B cell (primary cell): ENCODE data around the gene MCM3AP. TPM values are rescaled to one million over a fixed set of nuclear protein-coding genes. Genes with fewer than 3 reads are reported as not detected.

Experiments
- ATAC-seq: fragments of 200-7000 bp; cut with Tn5 transposase; one replicate; pipeline ENCODE4 v1.10.0; 2021; ENCODE audit warnings: low read depth, mild to moderate bottlenecking, moderate number of reproducible peaks, moderate library complexity
- CTCF ChIA-PET: fragments of 350-600 bp; sonication (Branson Sonifier 250); formaldehyde crosslinking; loops from one replicate; lab custom pipeline; 2021; ENCODE audit warnings: antibody characterized with exemption, inconsistent platforms; lab: Charles Lee
- POLR2A ChIA-PET: fragments of 350-600 bp; sonication (Branson Sonifier 250); formaldehyde crosslinking; loops from one replicate; lab custom pipeline; 2021; ENCODE audit warnings: antibody characterized with exemption; lab: Charles Lee
- DNase-seq: peaks from one replicate; pipeline ENCODE4 v3.0.0; 2013
- H2AFZ ChIP-seq: 2 replicates; pipeline ENCODE4 v1.6.1; 2012; ENCODE audit warnings: mild to moderate bottlenecking, low read depth, low read length; ENCODE audit not compliant: insufficient read depth, poor library complexity, severe bottlenecking
- H3K27ac ChIP-seq, 2 donors: 1 replicate in 1 of 2; 2 replicates in 1 of 2; pipeline ENCODE4 v1.5.1; 2012 to 2013; ENCODE audit warnings: low read length in 2 of 2, mild to moderate bottlenecking in 2 of 2, moderate library complexity in 1 of 2
- H3K27me3 ChIP-seq, 4 experiments: fragments of 200-600 bp in 1 of 4; sonication (generic) in 1 of 4; replicated peaks in 1 of 4; 1 replicate in 2 of 4; 2 replicates in 2 of 4; pipeline versions ENCODE4 v1.6.1 to v1.7.0; 2013 to 2016; ENCODE audit warnings: low read length in 3 of 4, mild to moderate bottlenecking in 2 of 4, mixed read lengths in 1 of 4, moderate library complexity in 1 of 4; ENCODE audit not compliant: insufficient read depth in 4 of 4, control insufficient read depth in 3 of 4; ENCODE audit errors: control extremely low read depth in 1 of 4
- H3K36me3 ChIP-seq, 2 experiments: replicated peaks in 1 of 2; 1 replicate in 1 of 2; 2 replicates in 1 of 2; pipeline versions ENCODE4 v1.6.1 to v1.7.1; 2013; ENCODE audit warnings: low read length in 1 of 2; ENCODE audit not compliant: insufficient read depth in 2 of 2, control insufficient read depth in 1 of 2; ENCODE audit errors: control extremely low read depth in 1 of 2, extremely low read depth in 1 of 2
- H3K4me1 ChIP-seq, 2 donors: fragments of 200-600 bp in 1 of 2; sonication (generic) in 1 of 2; 1 replicate in 1 of 2; 2 replicates in 1 of 2; pipeline versions ENCODE4 v1.5.1 to v1.6.1; 2013 to 2017; ENCODE audit warnings: low read length in 2 of 2; ENCODE audit not compliant: control insufficient read depth in 2 of 2, insufficient read depth in 2 of 2
- H3K4me2 ChIP-seq: replicated peaks from 2 replicates; pipeline ENCODE3; 2012; ENCODE audit warnings: mild to moderate bottlenecking, low read depth, low read length; ENCODE audit not compliant: poor library complexity, severe bottlenecking
- H3K4me3 ChIP-seq, 5 experiments: fragments of 200-600 bp in 1 of 5; sonication (generic) in 1 of 5; 1 replicate in 3 of 5; 2 replicates in 2 of 5; pipeline versions ENCODE4 v1.5.1 to v1.7.0; 2011 to 2016; ENCODE audit warnings: low read length in 4 of 5, mild to moderate bottlenecking in 4 of 5, low read depth in 2 of 5, control low read depth in 1 of 5, moderate library complexity in 1 of 5; ENCODE audit not compliant: insufficient read depth in 1 of 5; ENCODE audit errors: control extremely low read depth in 1 of 5, extremely low read depth in 1 of 5
- H3K79me2 ChIP-seq: fragments of 200-600 bp; sonication (generic); one replicate; pipeline ENCODE4 v1.6.0; 2016; ENCODE audit warnings: low read length; ENCODE audit not compliant: control insufficient read depth, insufficient read depth
- H3K9ac ChIP-seq: fragments of 200-600 bp; sonication (generic); 2 replicates; pipeline ENCODE4 v1.6.1; 2017; ENCODE audit warnings: mild to moderate bottlenecking, low read length, moderate library complexity
- H3K9me3 ChIP-seq, 3 donors: one replicate each; pipeline versions ENCODE4 v1.6.1 to v1.7.1; 2013; ENCODE audit warnings: low read length in 2 of 3; ENCODE audit not compliant: control insufficient read depth in 2 of 3, insufficient read depth in 1 of 3; ENCODE audit errors: control extremely low read depth in 1 of 3
- H4K20me1 ChIP-seq: 2 replicates; pipeline ENCODE4 v1.6.0; 2012; ENCODE audit warnings: mild to moderate bottlenecking, low read length; ENCODE audit not compliant: insufficient read depth, control insufficient read depth, poor library complexity, severe bottlenecking
- H3K27ac Mint-ChIP-seq: one replicate; pipeline ENCODE4 v1.8.0; 2021; ENCODE audit warnings: mixed read lengths
- H3K27me3 Mint-ChIP-seq: one replicate; pipeline ENCODE4 v1.8.0; 2021; ENCODE audit warnings: mixed read lengths
- H3K4me1 Mint-ChIP-seq: one replicate; pipeline ENCODE4 v1.8.0; 2021; ENCODE audit warnings: mixed read lengths
- H3K4me3 Mint-ChIP-seq: one replicate; pipeline ENCODE4 v1.8.0; 2021; ENCODE audit warnings: mixed read lengths
- H3K9me3 Mint-ChIP-seq: one replicate; pipeline ENCODE4 v1.8.0; 2022; ENCODE audit warnings: mixed read lengths; ENCODE audit not compliant: insufficient read depth
- EZH2 ChIP-seq: IDR thresholded peaks from 2 replicates; pipeline ENCODE4 v1.6.1; 2012; ENCODE audit warnings: borderline replicate concordance, low read depth, mild to moderate bottlenecking, moderate library complexity, low read length; ENCODE audit not compliant: insufficient read depth, poor library complexity, severe bottlenecking
- WGBS: methylation state at CpG from one replicate; pipeline ENCODE4 v1.1.5; 2013; ENCODE audit warnings: missing lambda C conversion rate; ENCODE audit not compliant: insufficient coverage; 5-methylcytosine and 5-hydroxymethylcytosine counted together
- intact Hi-C: fragments of 100-400 bp; cut with micrococcal nuclease; formaldehyde crosslinking; loops from one replicate; pipeline ENCODE4 v1.10.0; 2022
- polyA plus RNA-seq: library from polyadenylated mRNA; depleted of rRNA; stranded (reverse); fragments of >200 nt; gene quantifications from 2 replicates; pipeline ENCODE4 v1.2.3, GENCODE V29; 2012
- total RNA-seq, 2 donors: library from RNA; stranded (reverse); fragments of 120-200 nt in 1 of 2; gene quantifications; 1 replicate in 1 of 2; 2 replicates in 1 of 2; pipeline versions ENCODE4 v1.2.3 to v1.2.4, GENCODE V29; 2013 to 2022
- TF ChIP-seq, protein P1 (sequence below): fragments of 200-600 bp; IDR thresholded peaks from one replicate; pipeline ENCODE4 v1.8.0; 2022; ENCODE audit warnings: antibody characterized with exemption, mild to moderate bottlenecking

MCM3AP gene
- total and polyA plus RNA-seq, 2 donors (not counting 1 experiment from before 2014, with no cell fraction given): 61.7 to 180 TPM

DNA sequence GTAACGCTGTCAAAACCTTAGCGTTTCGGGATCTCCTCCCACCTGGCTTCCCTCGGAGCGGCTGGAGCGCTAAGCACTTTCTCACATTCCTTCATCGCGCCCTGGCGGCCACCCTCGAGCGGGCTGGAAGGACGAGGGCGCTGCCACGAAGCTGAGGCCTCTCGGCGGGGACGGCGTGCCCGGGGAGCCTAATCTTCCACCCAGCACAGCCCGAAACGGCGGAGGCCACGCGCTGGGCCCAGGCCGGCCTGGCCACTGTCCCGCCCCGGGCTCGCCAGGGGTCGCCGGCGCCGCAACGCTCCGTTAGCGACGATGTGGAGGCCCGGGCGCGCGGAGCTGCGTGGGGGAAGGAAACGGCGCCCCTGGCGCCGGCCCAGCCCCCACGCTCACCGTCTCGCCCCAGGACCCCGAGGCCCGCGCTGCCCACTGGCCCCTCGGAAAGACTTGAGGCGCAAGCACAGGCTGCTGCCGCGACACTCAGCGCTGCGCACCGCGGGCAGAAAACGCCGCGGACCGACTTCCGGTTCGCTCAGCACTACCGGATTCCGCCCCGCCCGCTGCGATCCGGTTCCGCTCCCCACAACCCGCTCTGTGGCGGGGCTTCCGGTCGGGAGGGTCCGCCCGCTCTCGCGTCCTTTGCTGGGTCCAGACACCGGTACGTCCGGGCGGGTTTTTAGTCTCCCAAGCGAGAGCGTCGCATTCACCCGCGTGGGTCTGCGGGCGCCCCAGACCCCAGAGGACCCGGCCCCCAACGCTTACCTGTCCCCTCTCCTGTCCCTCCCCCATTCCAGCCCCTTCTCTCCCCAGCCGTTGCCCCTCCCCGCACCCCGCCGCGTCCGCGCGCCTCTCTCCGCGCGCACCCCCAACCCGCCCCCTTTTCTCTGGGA, 593 bp upstream of the MCM3AP start, which contains the start of gene YBEY:
TSS of gene YBEY (plus strand) at position 582 of the 887 bp plus-strand sequence. CDS start 572 bp downstream, outside the sequence.
- peaks cover 47% of the 10 kb centered on the region for H3K4me1 Mint-ChIP-seq
- Histone ChIP-seq H3K4me1 (peaks cover 30 to 52% of the 10 kb centered on the region in 2 donors), H3K4me2 (peak within 1 kb of the TSS; percentile 84), H3K9me3 (no peaks in the 10 kb centered on the region), H4K20me1 (peaks cover 38% of the 10 kb centered on the region), H3K27me3 (no peaks in the 10 kb centered on the region), H3K27ac (peak within 1 kb of the TSS; percentile 61 to 87), H3K79me2 (peaks cover 48% of the 10 kb centered on the region), H3K4me3 (peak within 1 kb of the TSS; percentile 68 to 86 (median 78)), H2AFZ (peak within 1 kb of the TSS; percentile 94), H3K9ac (peak within 1 kb of the TSS; percentile 78), H3K36me3 (peaks cover 0 to 17% of the 10 kb centered on the region in 2 experiments)
- no peaks in the 10 kb centered on the region for H3K27me3 Mint-ChIP-seq
- ChIA-PET CTCF (interaction anchor here (0.8 to 3.0 kb wide), 5 partner anchors 39 to 143 kb away, joined by 3 to 17 read pairs (median 4); a partner anchor contains a TSS), POLR2A (no interaction called here)
- DNase-seq: peak; percentile 91
- ATAC-seq: peak; percentile 83
- WGBS: under 1% methylated on average over 94 of the region's 105 CpGs
- TF ChIP-seq, protein P1, sequence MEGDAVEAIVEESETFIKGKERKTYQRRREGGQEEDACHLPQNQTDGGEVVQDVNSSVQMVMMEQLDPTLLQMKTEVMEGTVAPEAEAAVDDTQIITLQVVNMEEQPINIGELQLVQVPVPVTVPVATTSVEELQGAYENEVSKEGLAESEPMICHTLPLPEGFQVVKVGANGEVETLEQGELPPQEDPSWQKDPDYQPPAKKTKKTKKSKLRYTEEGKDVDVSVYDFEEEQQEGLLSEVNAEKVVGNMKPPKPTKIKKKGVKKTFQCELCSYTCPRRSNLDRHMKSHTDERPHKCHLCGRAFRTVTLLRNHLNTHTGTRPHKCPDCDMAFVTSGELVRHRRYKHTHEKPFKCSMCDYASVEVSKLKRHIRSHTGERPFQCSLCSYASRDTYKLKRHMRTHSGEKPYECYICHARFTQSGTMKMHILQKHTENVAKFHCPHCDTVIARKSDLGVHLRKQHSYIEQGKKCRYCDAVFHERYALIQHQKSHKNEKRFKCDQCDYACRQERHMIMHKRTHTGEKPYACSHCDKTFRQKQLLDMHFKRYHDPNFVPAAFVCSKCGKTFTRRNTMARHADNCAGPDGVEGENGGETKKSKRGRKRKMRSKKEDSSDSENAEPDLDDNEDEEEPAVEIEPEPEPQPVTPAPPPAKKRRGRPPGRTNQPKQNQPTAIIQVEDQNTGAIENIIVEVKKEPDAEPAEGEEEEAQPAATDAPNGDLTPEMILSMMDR: peak; percentile 55
- TF ChIP-seq EZH2: no peak
- H3K4me3 Mint-ChIP-seq: peak within 1 kb of the TSS; percentile 93
- H3K27ac Mint-ChIP-seq: peak within 1 kb of the TSS; percentile 92
- H3K9me3 Mint-ChIP-seq: no peaks in the 10 kb centered on the region
- intact Hi-C loops: loop anchor here (1.0 kb wide), 5 partner anchors 10 to 172 kb away; partner anchors contain the start of genes DIP2A, LSS and PCNT
